HG02970 (cell line): ENCODE measurements around the gene CIZ1.
A peak's percentile ranks its signal among the peaks of the same experiment; 100 is the strongest.
"Not testable (repeated sequence)": the region's sequence is repeated elsewhere in the genome, so short reads cannot be mapped to it uniquely, and the experiment has no call there.

Experiments
- ATAC-seq: cut with Tn5 transposase; IDR thresholded peaks from one replicate; pipeline ENCODE4 v1.9.1; 2021; ENCODE audit warnings: mild to moderate bottlenecking, moderate library complexity, moderate number of reproducible peaks; ENCODE audit not compliant: unreplicated experiment, low FRiP score

Gene CIZ1

GRCh38 chr9:128191406-128192046, at the start of gene CIZ1:
CIZ1 (minus strand) TSS chr9:128191572; CDS start chr9:128190857, 715 bp downstream.
- peak; percentile 76 for ATAC-seq

GRCh38 chr9:128233817-128234406, 42.5 kb upstream of the CIZ1 start:
- no peak for ATAC-seq

- no peak for ATAC-seq
These were observed 41.4 kb upstream of the CIZ1 start for GRCh38 chr9:128232528-128233428.

GRCh38 chr9:128231638-128232527, 40.5 kb upstream of the CIZ1 start:
- ATAC-seq: no peak

- not testable (repeated sequence) for ATAC-seq
These were observed 39.5 kb upstream of the CIZ1 start for GRCh38 chr9:128230897-128231296.

- ATAC-seq: no peak
These were observed 35.0 kb upstream of the CIZ1 start for GRCh38 chr9:128226412-128226801.

- ATAC-seq: no peak
These were observed 34.5 kb upstream of the CIZ1 start for GRCh38 chr9:128225770-128226411.

- no peak for ATAC-seq
These were observed 33.5 kb upstream of the CIZ1 start for GRCh38 chr9:128224877-128225276.

- no peak for ATAC-seq
These were observed 31.7 kb upstream of the CIZ1 start for GRCh38 chr9:128222880-128223670.

- no peak for ATAC-seq
These were observed 30.7 kb upstream of the CIZ1 start for GRCh38 chr9:128222026-128222425.

- ATAC-seq: no peak
These were observed 28.5 kb upstream of the CIZ1 start for GRCh38 chr9:128219831-128220230.

GRCh38 chr9:128218518-128219389, 27.4 kb upstream of the CIZ1 start:
- no peak for ATAC-seq

GRCh38 chr9:128218172-128218517, 26.8 kb upstream of the CIZ1 start:
- no peak for ATAC-seq

GRCh38 chr9:128216781-128217553, 25.6 kb upstream of the CIZ1 start:
- no peak for ATAC-seq

GRCh38 chr9:128215491-128216409, 24.4 kb upstream of the CIZ1 start:
- ATAC-seq: no peak
